ENCODE measurements around the gene PF4V1. TPM values are rescaled to one million over a fixed set of nuclear protein-coding genes. Genes with fewer than 3 reads are reported as not detected.
A peak's percentile ranks its signal among the peaks of the same experiment; 100 is the strongest.
"Not testable (repeated sequence)": the region's sequence is repeated elsewhere in the genome, so short reads cannot be mapped to it uniquely, and the experiment has no call there.

The PF4V1 gene
- total RNA-seq, 6 experiments from 2014 or later, result not detected

GRCh38 chr4:73897380-73898136, 44.5 kb downstream of the PF4V1 start:
- Histone ChIP-seq H3K9me3 (no peaks in the 10 kb centered on the region), H3K27ac (no peak overlapping the region), H3K4me1 (no peaks in the 10 kb centered on the region), H3K27me3 (no peaks in the 10 kb centered on the region), H3K4me3 (no peak overlapping the region), H3K36me3 (no peaks in the 10 kb centered on the region)
- no peak for DNase-seq
- WGBS (ENCODE audit: insufficient coverage, low coverage, low lambda C conversion rate, missing lambda C conversion rate), result 57% methylated on average over 4 of the region's 4 CpGs
- ATAC-seq, result no peak
- TF ChIP-seq POLR2A (IDR thresholded peaks at IDR 0.05) (no peak), CTCF (IDR thresholded peaks at IDR 0.05) (no peak)
- intact Hi-C loops (cut with DNase I), result no loop called here

GRCh38 chr4:73899338-73899737, 46.2 kb downstream of the PF4V1 start:
- H3K36me3 ChIP-seq; H3K9me3 ChIP-seq; H3K4me3 ChIP-seq; intact Hi-C loops (cut with DNase I); DNase-seq; H3K4me1 ChIP-seq; H3K27me3 ChIP-seq; H3K27ac ChIP-seq: not testable (repeated sequence)
- 47% methylated on average over 3 of the region's 3 CpGs for whole genome bisulfite sequencing (ENCODE audit: insufficient coverage, low coverage, low lambda C conversion rate, missing lambda C conversion rate)
- ATAC-seq, result peak in 1 of 4 donors; percentile 53

GRCh38 chr4:73901031-73901430, 47.9 kb downstream of the PF4V1 start:
- Histone ChIP-seq H3K27me3 (no peaks in the 10 kb centered on the region), H3K9me3 (no peaks in the 10 kb centered on the region), H3K36me3 (no peaks in the 10 kb centered on the region), H3K4me1 (no peaks in the 10 kb centered on the region), H3K27ac (no peak overlapping the region), H3K4me3 (no peak overlapping the region)
- no peak for TF ChIP-seq CTCF (IDR thresholded peaks at IDR 0.05)
- no peak for TF ChIP-seq POLR2A (IDR thresholded peaks at IDR 0.05)
- WGBS (ENCODE audit: insufficient coverage, low coverage, low lambda C conversion rate, missing lambda C conversion rate), result 62% methylated on average over 5 of the region's 5 CpGs
- no peak for ATAC-seq
- intact Hi-C loops (cut with DNase I), result no loop called here
- no peak for DNase-seq

GRCh38 chr4:73902038-73902637, 49.0 kb downstream of the PF4V1 start:
- Histone ChIP-seq H3K4me1 (no peaks in the 10 kb centered on the region), H3K27ac (no peak overlapping the region), H3K36me3 (no peaks in the 10 kb centered on the region), H3K27me3 (no peaks in the 10 kb centered on the region), H3K9me3 (no peaks in the 10 kb centered on the region), H3K4me3 (no peak overlapping the region)
- ATAC-seq, result no peak
- no peak for DNase-seq
- WGBS (ENCODE audit: insufficient coverage, low coverage, low lambda C conversion rate, missing lambda C conversion rate), result 80% methylated on average over 1 of the region's 1 CpG
- no peak for TF ChIP-seq CTCF (IDR thresholded peaks at IDR 0.05)
- TF ChIP-seq POLR2A (IDR thresholded peaks at IDR 0.05), result no peak
- intact Hi-C loops (cut with DNase I), result no loop called here

- H3K27me3 ChIP-seq, result no peaks in the 10 kb centered on the region
- TF ChIP-seq POLR2A (IDR thresholded peaks at IDR 0.05) (no peak), CTCF (IDR thresholded peaks at IDR 0.05) (no peak)
- no peak overlapping the region for H3K27ac ChIP-seq
- DNase-seq (no peak), ATAC-seq (no peak)
- intact Hi-C loops (cut with DNase I), result no loop called here
- H3K4me3 ChIP-seq, result no peak overlapping the region
- WGBS (ENCODE audit: insufficient coverage, low coverage, low lambda C conversion rate, missing lambda C conversion rate), result 53% methylated on average over 3 of the region's 3 CpGs
- H3K36me3 ChIP-seq, result no peaks in the 10 kb centered on the region
- no peaks in the 10 kb centered on the region for H3K4me1 ChIP-seq
- no peaks in the 10 kb centered on the region for H3K9me3 ChIP-seq
These were observed 49.9 kb downstream of the PF4V1 start for GRCh38 chr4:73902817-73903547.

Data from right lobe of liver (tissue), 6 donors.